HG03442 (cell line): ENCODE results near the gene CD82.
A peak's percentile ranks its signal among the peaks of the same experiment; 100 is the strongest.

ENCODE experiments used
- ATAC-seq: cut with Tn5 transposase; IDR thresholded peaks from one replicate; pipeline ENCODE4 v1.9.1; 2021; ENCODE audit warnings: mild to moderate bottlenecking, moderate library complexity; ENCODE audit not compliant: unreplicated experiment

Gene CD82

GRCh38 chr11:44574610-44575287 lies 9.3 kb downstream of the CD82 start:
- ATAC-seq = peak; percentile 38

GRCh38 chr11:44575288-44575672 lies 9.8 kb downstream of the CD82 start:
- ATAC-seq = no peak

- ATAC-seq = no peak
These were observed 10.5 kb downstream of the CD82 start for GRCh38 chr11:44575962-44576361.

GRCh38 chr11:44576656-44577055 lies 11.2 kb downstream of the CD82 start:
- no peak for ATAC-seq

GRCh38 chr11:44577231-44577830 lies 11.9 kb downstream of the CD82 start:
- ATAC-seq = no peak

- peak; percentile 57 for ATAC-seq
These were observed 12.8 kb downstream of the CD82 start for GRCh38 chr11:44578279-44578678.

- no peak for ATAC-seq
These were observed 13.9 kb downstream of the CD82 start for GRCh38 chr11:44579302-44579761.

- ATAC-seq = no peak
These were observed 15.2 kb downstream of the CD82 start for GRCh38 chr11:44580701-44581100.

- no peak for ATAC-seq
These were observed 15.8 kb downstream of the CD82 start for GRCh38 chr11:44581246-44581645.

GRCh38 chr11:44582641-44583352 lies 17.3 kb downstream of the CD82 start:
- no peak for ATAC-seq

- ATAC-seq = no peak
These were observed 17.8 kb downstream of the CD82 start for GRCh38 chr11:44583353-44583669.

- no peak for ATAC-seq
These were observed 20.0 kb downstream of the CD82 start for GRCh38 chr11:44585421-44585820.

GRCh38 chr11:44589301-44589700 lies 23.8 kb downstream of the CD82 start:
- ATAC-seq = no peak

GRCh38 chr11:44590769-44591168 lies 25.3 kb downstream of the CD82 start:
- no peak for ATAC-seq

- ATAC-seq = no peak
These were observed 26.1 kb downstream of the CD82 start for GRCh38 chr11:44591557-44591956.

GRCh38 chr11:44592125-44592940 lies 26.9 kb downstream of the CD82 start:
- ATAC-seq = no peak

GRCh38 chr11:44593251-44593650 lies 27.8 kb downstream of the CD82 start:
- ATAC-seq = no peak

- no peak for ATAC-seq
These were observed 29.5 kb downstream of the CD82 start for GRCh38 chr11:44595006-44595405.

- no peak for ATAC-seq
These were observed 30.5 kb downstream of the CD82 start for GRCh38 chr11:44595964-44596381.

GRCh38 chr11:44596525-44597276 lies 31.2 kb downstream of the CD82 start:
- peak; percentile 44 for ATAC-seq
